ENCODE results near the gene ZNF823.

GRCh38 chr19:11699931-11700794 is 38.6 kb downstream of the ZNF823 start:
- TF ChIP-seq POLR2AphosphoS5 (IDR thresholded peaks at IDR 0.05; ENCODE audit: low read depth, low read length) (no peak), USF2 (IDR thresholded peaks at IDR 0.05; ENCODE audit: borderline replicate concordance, low read depth, low read length) (no peak), RAD21 (IDR thresholded peaks at IDR 0.05; ENCODE audit: low read length) (peak; percentile 62)
